Smooth muscle cell of bladder (primary cell): ENCODE data around the gene SIVA1. TPM values are rescaled to one million over a fixed set of nuclear protein-coding genes. Genes with fewer than 3 reads are reported as not detected.

ENCODE experiments used
- total RNA-seq: library from RNA; depleted of rRNA; stranded (reverse); fragments of >200 nt; gene quantifications from 2 replicates; pipeline ENCODE4 v1.2.3, GENCODE V29; 2014

SIVA1 gene, protein sequence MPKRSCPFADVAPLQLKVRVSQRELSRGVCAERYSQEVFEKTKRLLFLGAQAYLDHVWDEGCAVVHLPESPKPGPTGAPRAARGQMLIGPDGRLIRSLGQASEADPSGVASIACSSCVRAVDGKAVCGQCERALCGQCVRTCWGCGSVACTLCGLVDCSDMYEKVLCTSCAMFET
- total RNA-seq, result 70.5 and 78.4 TPM in 2 replicates

DNA sequence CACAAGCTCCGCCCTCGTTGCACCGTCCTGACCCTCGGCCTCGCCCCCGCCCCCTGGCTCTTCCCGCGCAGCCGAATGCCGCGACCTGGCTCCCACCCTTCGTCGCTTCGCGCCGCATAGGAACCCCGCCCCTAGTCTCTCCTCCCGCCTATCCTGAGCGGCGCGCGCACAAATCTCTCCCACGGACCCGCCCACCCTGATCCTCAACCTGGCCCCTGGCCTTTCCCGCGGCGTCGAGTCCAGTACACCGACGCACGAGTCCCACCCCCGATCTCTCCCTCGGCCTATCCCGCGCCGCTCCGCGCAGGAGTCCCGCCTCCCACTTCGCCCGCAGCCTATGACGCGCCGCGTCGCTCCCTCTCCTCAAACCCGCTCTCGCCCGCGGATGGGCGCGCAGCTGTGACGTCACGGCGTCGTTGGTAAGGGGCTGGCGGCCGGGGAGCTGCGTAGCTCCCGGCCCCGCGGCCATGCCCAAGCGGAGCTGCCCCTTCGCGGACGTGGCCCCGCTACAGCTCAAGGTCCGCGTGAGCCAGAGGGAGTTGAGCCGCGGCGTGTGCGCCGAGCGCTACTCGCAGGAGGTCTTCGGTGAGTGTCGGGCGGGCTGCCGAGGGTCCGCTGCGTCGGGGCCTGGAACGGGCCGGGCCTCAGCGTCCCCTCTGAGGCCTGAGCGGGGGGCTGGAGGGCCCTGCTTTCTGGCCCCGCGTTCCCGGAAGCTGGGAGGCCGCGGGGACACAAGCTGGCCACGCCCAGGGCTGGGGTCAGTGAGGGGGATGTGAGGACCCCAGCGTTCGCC, at the start of gene SIVA1:
Gene SIVA1 (plus strand): TSS at position 413 of the 793 bp plus-strand sequence. CDS start 55 bp downstream, at position 468.

DNA sequence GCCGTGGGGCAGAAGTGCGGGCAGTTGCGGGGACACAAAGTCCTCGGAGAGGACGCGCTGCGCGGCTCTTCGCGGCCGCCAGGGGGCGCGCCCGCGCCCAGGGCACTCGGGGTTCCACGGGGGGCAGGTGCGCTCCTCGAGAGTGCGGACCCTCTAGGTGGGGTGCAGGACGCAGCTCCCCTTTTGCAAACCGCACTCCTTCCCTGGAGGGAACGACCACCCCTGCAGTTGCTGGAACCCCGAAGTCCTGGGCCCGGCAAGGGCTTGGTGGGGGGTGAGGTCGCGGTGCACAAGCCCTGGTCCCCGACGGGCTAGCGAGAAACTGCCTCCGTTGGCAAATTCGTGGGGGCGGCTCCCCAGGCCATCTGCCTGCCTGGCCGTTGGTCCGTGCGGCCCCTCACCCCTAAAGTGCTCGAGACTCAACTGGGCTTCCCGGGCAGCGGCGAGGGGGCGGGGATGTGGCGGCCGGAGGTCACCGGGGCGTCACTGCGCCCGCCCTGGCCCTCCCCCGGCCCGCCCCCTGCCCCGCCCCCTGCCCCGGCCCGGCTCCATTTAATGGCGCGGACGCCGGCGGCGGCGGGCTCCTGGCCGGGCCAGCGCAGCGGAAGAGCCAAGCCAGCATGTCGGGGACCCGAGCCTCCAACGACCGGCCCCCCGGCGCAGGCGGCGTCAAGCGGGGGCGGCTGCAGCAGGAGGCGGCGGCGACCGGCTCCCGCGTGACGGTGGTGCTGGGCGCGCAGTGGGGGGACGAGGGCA, 29.1 kb upstream of the SIVA1 start, which contains the start of gene ADSS1:
Gene ADSS1 (plus strand): TSS at position 579 of the 756 bp plus-strand sequence. CDS start 42 bp downstream, at position 621.

DNA sequence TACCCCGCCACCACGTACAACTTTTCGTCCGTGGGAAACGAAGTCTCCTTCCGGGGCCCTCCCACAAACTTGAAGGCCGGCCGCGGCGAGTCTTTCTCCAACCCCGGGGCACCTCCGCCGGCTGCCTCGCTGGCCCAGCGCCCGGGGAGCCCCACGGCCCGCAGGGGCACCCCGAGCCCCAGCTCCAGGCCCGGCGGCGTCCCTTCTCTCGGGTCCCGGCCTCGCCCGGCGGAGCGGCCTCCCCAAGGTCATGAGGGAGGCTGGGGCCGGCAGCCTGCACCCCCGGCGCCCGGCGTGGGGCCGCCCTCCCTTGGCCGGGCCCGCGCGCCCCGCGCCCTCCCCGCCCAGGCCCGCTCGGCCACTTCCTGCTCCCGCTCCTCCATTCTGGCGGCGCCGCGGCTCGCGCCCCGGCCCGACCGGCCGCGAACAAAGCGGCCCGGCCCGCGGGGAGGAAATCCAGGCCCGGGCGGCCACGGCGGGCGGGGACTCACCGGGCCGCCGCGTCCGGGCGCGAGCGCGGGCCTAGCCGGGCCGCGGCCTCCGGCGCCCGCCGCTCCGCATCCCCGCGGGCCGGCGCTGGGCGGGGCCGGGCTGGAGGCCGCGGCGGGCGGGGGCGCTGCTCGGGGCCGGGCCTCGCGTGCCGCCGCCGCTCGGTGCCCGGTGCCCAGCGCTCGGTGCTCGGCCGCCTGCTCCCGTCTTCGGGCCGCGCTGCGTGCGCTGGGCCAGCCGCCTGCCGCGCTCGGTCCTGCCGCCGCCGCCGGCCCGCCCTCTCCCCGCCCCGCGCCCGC, 42.2 kb downstream of the SIVA1 start, which contains the start of gene AKT1:
Gene AKT1 (minus strand): TSS at position 756 of the 788 bp plus-strand sequence. CDS start 3,105 bp downstream, outside the sequence.

DNA sequence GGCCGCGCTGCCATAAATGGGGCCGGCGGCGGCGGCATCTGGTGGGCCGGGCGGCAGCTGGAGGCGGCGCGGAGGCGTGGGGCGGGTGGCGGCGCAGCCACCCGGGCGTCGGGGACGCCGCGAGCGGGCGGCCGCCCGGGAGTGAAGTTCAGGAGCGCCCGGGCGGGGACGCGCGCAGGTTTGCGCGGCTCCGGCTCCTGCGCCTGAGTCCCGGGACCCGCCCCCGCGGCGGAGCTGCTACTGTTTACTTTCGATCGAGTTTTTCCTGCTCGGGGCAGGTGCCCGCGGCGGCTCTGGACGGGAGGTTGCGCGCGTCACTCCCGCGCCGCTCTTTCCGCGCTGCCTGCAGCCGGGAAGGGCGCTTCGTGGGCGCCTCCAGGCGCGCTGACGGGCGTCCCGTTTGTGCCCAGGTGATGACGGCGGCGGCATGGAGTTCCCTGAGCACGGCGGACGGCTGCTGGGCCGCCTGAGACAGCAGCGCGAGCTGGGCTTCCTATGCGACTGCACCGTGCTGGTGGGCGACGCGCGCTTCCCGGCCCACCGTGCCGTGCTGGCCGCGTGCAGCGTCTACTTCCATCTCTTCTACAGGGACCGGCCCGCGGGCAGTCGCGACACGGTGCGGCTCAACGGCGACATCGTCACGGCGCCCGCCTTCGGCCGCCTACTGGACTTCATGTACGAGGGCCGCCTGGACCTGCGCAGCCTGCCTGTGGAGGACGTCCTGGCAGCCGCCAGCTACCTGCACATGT, 48.0 kb downstream of the SIVA1 start, which contains the start of gene ZBTB42:
Gene ZBTB42 (plus strand): TSS at position 331 of the 749 bp plus-strand sequence. CDS start 97 bp downstream, at position 428.

Other genes starting within 250 kb of the SIVA1 start
- not detected in 2 replicates for gene C14orf180, start 173.4 kb upstream of the SIVA1 start, total RNA-seq
- 0.14 TPM in 1 of 2 replicates, not detected in the other for gene TMEM179, start 148.4 kb upstream of the SIVA1 start, total RNA-seq
- gene INF2, start 63.5 kb upstream of the SIVA1 start, total RNA-seq, result 20.2 and 20.8 TPM in 2 replicates
- gene ADSS1, start 28.9 kb upstream of the SIVA1 start, total RNA-seq, result 5.3 and 6.5 TPM in 2 replicates
- 149 and 180 TPM in 2 replicates for gene AKT1, start 42.6 kb downstream of the SIVA1 start, total RNA-seq
- gene ZBTB42, start 48.0 kb downstream of the SIVA1 start, total RNA-seq, result 1.00 and 1.3 TPM in 2 replicates
- 9.0 and 14.0 TPM in 2 replicates for gene CEP170B, start 112.1 kb downstream of the SIVA1 start, total RNA-seq
- 0.09 and 0.14 TPM in 2 replicates for gene PLD4, start 171.7 kb downstream of the SIVA1 start, total RNA-seq
- gene AHNAK2, start 225.2 kb downstream of the SIVA1 start, total RNA-seq, result 59.3 and 96.1 TPM in 2 replicates
- gene CLBA1, start 232.6 kb downstream of the SIVA1 start, total RNA-seq, result 6.0 and 7.1 TPM in 2 replicates